ENCODE measurements around the gene SLC7A5. TPM values are rescaled to one million over a fixed set of nuclear protein-coding genes. Genes with fewer than 3 reads are reported as not detected.
"Not testable (repeated sequence)": the region's sequence is repeated elsewhere in the genome, so short reads cannot be mapped to it uniquely, and the experiment has no call there.

The SLC7A5 gene
- total and polyA plus RNA-seq, 4 donors = 1.8 to 14.5 (median 4.4) TPM

- Histone ChIP-seq H3K36me3 (ENCODE audit: control insufficient read depth in 1 of 2, insufficient read depth in 2 of 2, low read length in 1 of 2) (no peaks in the 10 kb centered on the region), H3K4me3 (ENCODE audit: low read length in 2 of 2) (no peak overlapping the region), H3K27ac (ENCODE audit: low read depth in 1 of 2, low read length in 2 of 2) (no peak overlapping the region), H3K9me3 (ENCODE audit: control insufficient read depth, low read length) (no peaks in the 10 kb centered on the region), H3K4me1 (ENCODE audit: control insufficient read depth in 1 of 2, insufficient read depth in 2 of 2, low read length in 2 of 2) (no peaks in the 10 kb centered on the region), H3K27me3 (ENCODE audit: control insufficient read depth in 1 of 2, insufficient read depth in 2 of 2, low read length in 1 of 2) (no peaks in the 10 kb centered on the region)
- intact Hi-C loops (cut with DNase I) = loop anchor here in 1 of 2 donors (5.0 kb wide), 1 partner anchor 45 kb away; no protein-coding TSS in a partner anchor
- DNase-seq (no peak), ATAC-seq (ENCODE audit: low FRiP score) (no peak)
- WGBS, 2 donors = 89 to 92% methylated on average over 7 of the region's 7 CpGs
These were observed 77.1 kb downstream of the SLC7A5 start for GRCh38 chr16:87792205-87792565.

DNA sequence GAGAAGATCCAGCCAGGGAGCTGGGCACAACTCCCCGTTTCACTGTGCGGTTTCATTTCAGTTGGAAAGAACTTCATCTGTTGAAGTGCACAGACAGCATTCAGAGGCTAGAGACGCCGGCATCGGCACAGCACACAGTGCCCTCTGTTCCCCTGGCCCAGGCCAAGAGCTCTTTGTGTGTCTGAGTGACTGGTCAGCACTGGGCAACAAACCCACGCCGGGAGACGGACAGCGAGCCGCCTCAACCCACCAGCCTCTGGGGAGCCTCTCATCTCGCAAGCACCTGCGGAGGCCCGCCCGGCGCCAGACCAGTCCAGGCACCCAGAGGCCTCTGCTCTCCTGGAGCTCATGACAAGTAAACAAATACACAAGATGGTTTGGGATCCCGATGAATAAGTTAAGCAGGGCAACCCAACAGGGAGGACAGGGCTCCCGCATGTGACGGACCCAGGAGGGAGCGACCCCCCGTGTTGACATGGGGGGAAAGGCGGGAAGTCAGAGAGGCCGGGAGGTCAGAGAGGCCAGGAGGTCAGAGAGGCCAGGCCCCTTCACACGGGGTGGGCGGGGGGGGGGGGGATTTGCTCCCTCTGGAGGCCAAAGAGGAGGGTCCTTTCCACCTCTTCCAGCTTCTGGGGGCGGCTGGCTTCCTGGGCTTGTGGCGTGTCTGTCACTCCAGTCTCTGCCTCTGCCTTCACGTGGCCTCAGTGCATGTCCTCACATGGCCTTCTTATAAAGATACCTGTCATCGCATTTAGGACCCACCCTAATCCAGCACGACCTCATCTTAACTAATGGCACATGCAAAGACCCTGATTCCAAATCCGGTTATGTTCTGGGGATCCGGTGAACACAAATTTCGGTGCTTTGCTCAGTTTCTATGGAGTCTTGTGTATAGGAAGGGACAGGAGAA lies 77.8 kb downstream of the SLC7A5 start:
- H3K4me3 ChIP-seq (ENCODE audit: low read length in 2 of 2) = no peak overlapping the region
- DNase-seq (peak in 1 of 2 donors; percentile 76), ATAC-seq (ENCODE audit: low FRiP score) (no peak)
- intact Hi-C loops (cut with DNase I) = loop anchor here in 1 of 2 donors (5.0 kb wide), 1 partner anchor 46 kb away; no protein-coding TSS in a partner anchor
- H3K27ac ChIP-seq (ENCODE audit: low read depth in 1 of 2, low read length in 2 of 2) = no peak overlapping the region
- H3K36me3 ChIP-seq (ENCODE audit: control insufficient read depth in 1 of 2, insufficient read depth in 2 of 2, low read length in 1 of 2) = no peaks in the 10 kb centered on the region
- H3K4me1 ChIP-seq (ENCODE audit: control insufficient read depth in 1 of 2, insufficient read depth in 2 of 2, low read length in 2 of 2) = no peaks in the 10 kb centered on the region
- no peaks in the 10 kb centered on the region for H3K9me3 ChIP-seq (ENCODE audit: control insufficient read depth, low read length)
- WGBS, 2 donors = 71% methylated on average over 30 to 32 of the region's 32 CpGs
- H3K27me3 ChIP-seq (ENCODE audit: control insufficient read depth in 1 of 2, insufficient read depth in 2 of 2, low read length in 1 of 2) = no peaks in the 10 kb centered on the region

DNA sequence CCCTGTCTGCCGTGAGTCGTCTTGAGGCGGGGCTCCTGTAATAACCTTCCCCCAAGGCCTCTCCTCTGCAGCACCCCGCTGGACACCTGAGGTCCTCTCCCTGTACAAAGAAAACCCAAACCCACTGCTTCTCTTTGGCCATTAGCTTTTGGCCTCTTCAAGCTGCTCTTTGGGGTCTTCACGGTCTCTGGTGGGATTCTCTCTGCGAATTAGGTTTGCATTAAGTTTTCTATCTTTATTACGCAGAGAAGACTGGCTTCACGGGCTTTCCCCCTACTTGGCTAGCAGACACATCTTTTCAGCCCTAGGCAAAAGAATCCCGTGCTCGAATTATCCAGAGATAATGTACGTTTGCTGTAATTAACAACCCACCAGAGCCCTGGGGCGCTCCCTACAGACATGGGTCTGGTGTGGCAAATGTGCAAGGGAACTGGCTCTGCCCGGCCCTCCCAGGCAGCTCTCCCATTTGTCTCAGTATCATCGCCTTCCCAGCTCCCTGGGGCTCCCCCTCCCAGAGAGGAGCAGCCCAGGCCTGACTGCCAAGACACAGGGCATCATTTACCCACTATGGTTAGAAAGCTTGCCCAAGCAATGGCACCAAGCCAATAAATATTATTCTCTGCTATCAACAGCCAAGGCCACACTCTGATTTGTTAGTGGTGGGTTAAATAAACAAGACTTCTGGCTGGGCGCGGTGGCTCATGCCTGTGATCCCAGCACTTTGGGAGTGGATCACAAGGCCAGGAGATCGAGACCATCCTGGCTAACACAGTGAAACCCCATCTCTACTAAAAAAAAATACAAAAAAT lies 78.8 kb downstream of the SLC7A5 start:
- peak; percentile 71 for ATAC-seq (ENCODE audit: low FRiP score)
- Histone ChIP-seq H3K9me3 (ENCODE audit: control insufficient read depth, low read length) (no peaks in the 10 kb centered on the region), H3K27ac (ENCODE audit: low read depth in 1 of 2, low read length in 2 of 2) (no peak overlapping the region), H3K36me3 (ENCODE audit: control insufficient read depth in 1 of 2, insufficient read depth in 2 of 2, low read length in 1 of 2) (no peaks in the 10 kb centered on the region), H3K27me3 (ENCODE audit: control insufficient read depth in 1 of 2, insufficient read depth in 2 of 2, low read length in 1 of 2) (no peaks in the 10 kb centered on the region), H3K4me3 (ENCODE audit: low read length in 2 of 2) (no peak overlapping the region), H3K4me1 (ENCODE audit: control insufficient read depth in 1 of 2, insufficient read depth in 2 of 2, low read length in 2 of 2) (no peaks in the 10 kb centered on the region)
- intact Hi-C loops (cut with DNase I) = loop anchor here in 1 of 2 donors (5.0 kb wide), 1 partner anchor 47 kb away; no protein-coding TSS in a partner anchor
- WGBS, 2 donors = 49 to 57% methylated on average over 17 of the region's 17 CpGs
- no peak for DNase-seq

- Histone ChIP-seq H3K36me3 (ENCODE audit: control insufficient read depth in 1 of 2, insufficient read depth in 2 of 2, low read length in 1 of 2) (no peaks in the 10 kb centered on the region), H3K27ac (ENCODE audit: low read depth in 1 of 2, low read length in 2 of 2) (no peak overlapping the region), H3K9me3 (ENCODE audit: control insufficient read depth, low read length) (no peaks in the 10 kb centered on the region), H3K4me1 (ENCODE audit: control insufficient read depth in 1 of 2, insufficient read depth in 2 of 2, low read length in 2 of 2) (no peaks in the 10 kb centered on the region), H3K4me3 (ENCODE audit: low read length in 2 of 2) (no peak overlapping the region), H3K27me3 (ENCODE audit: control insufficient read depth in 1 of 2, insufficient read depth in 2 of 2, low read length in 1 of 2) (no peaks in the 10 kb centered on the region)
- intact Hi-C loops (cut with DNase I) = loop anchor here in 1 of 2 donors (5.0 kb wide), 1 partner anchor 48 kb away; no protein-coding TSS in a partner anchor
- no peak for ATAC-seq (ENCODE audit: low FRiP score)
- 59 to 63% methylated on average over 20 of the region's 20 CpGs for WGBS, 2 donors
- no peak for DNase-seq
These were observed 79.6 kb downstream of the SLC7A5 start for GRCh38 chr16:87789437-87790291.

DNA sequence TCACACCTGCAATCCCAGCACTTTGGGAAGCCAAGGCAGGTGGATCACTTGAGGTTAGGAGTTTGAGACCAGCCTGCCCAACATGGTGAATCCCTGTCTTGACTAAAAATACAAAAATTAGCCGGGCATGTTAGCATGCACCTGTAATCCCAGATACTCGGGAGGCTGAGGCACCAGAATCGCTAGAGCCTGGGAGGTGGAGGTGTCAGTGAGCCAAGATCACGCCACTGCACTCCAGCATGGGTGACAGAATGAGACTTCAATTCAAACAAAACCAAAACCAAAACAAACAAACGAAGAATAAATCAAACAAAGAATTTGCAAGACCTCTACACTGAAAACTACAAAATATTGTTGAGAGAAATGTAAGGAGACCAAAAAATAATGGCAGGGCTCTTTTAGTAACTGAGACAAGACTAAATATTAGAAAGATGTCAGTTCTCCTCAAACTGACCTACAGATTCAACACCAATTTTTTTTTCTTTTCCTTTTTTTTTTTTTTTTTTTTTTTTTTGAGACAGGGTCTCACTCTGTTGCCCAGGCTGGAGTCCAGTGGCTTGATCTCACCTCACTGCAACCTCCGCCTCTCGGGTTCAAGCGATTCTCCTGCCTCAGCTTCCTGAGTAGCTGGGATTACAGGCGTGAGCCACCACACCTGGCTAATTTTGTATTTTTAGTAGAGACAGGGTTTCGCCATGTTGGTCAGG lies 80.4 kb downstream of the SLC7A5 start:
- H3K4me3 ChIP-seq (ENCODE audit: low read length in 2 of 2); H3K9me3 ChIP-seq (ENCODE audit: control insufficient read depth, low read length); DNase-seq; H3K36me3 ChIP-seq (ENCODE audit: control insufficient read depth in 1 of 2, insufficient read depth in 2 of 2, low read length in 1 of 2); H3K27me3 ChIP-seq (ENCODE audit: control insufficient read depth in 1 of 2, insufficient read depth in 2 of 2, low read length in 1 of 2); intact Hi-C loops (cut with DNase I); H3K27ac ChIP-seq (ENCODE audit: low read depth in 1 of 2, low read length in 2 of 2); H3K4me1 ChIP-seq (ENCODE audit: control insufficient read depth in 1 of 2, insufficient read depth in 2 of 2, low read length in 2 of 2); ATAC-seq (ENCODE audit: low FRiP score): not testable (repeated sequence)
- WGBS, 2 donors = 92% methylated on average over 10 of the region's 10 CpGs

- H3K27me3 ChIP-seq (ENCODE audit: control insufficient read depth in 1 of 2, insufficient read depth in 2 of 2, low read length in 1 of 2); intact Hi-C loops (cut with DNase I); H3K36me3 ChIP-seq (ENCODE audit: control insufficient read depth in 1 of 2, insufficient read depth in 2 of 2, low read length in 1 of 2); ATAC-seq (ENCODE audit: low FRiP score); H3K27ac ChIP-seq (ENCODE audit: low read depth in 1 of 2, low read length in 2 of 2); H3K4me3 ChIP-seq (ENCODE audit: low read length in 2 of 2); DNase-seq; H3K9me3 ChIP-seq (ENCODE audit: control insufficient read depth, low read length); H3K4me1 ChIP-seq (ENCODE audit: control insufficient read depth in 1 of 2, insufficient read depth in 2 of 2, low read length in 2 of 2): not testable (repeated sequence)
- WGBS, 2 donors = 91 to 94% methylated on average over 2 of the region's 2 CpGs
These were observed 81.7 kb downstream of the SLC7A5 start for GRCh38 chr16:87787451-87788091.

DNA sequence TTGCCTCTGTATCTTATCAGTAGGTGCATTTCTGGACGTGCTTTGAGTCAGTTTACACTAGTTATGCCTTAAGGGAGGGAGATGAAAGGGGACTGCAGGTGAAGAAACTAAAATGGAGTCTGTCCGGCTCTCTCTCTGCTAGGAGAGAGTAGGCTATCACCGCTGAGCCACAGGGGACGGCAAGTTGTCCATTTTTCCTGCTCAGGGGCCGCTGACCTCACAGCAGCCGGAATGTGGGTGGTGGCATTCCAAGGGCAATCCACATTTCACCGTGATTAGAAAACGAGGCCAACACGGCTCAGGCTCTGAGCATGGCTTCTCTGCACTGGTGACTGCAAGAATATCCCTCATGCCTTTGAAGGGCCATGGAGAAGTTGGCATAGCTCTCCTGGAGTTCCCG lies 84.5 kb downstream of the SLC7A5 start:
- Histone ChIP-seq H3K27me3 (ENCODE audit: control insufficient read depth in 1 of 2, insufficient read depth in 2 of 2, low read length in 1 of 2) (no peaks in the 10 kb centered on the region), H3K4me3 (ENCODE audit: low read length in 2 of 2) (no peak overlapping the region), H3K9me3 (ENCODE audit: control insufficient read depth, low read length) (no peaks in the 10 kb centered on the region), H3K27ac (ENCODE audit: low read depth in 1 of 2, low read length in 2 of 2) (no peak overlapping the region), H3K4me1 (ENCODE audit: control insufficient read depth in 1 of 2, insufficient read depth in 2 of 2, low read length in 2 of 2) (no peaks in the 10 kb centered on the region), H3K36me3 (ENCODE audit: control insufficient read depth in 1 of 2, insufficient read depth in 2 of 2, low read length in 1 of 2) (no peaks in the 10 kb centered on the region)
- no peak for ATAC-seq (ENCODE audit: low FRiP score)
- intact Hi-C loops (cut with DNase I) = no loop called here
- DNase-seq = no peak
- 29 to 30% methylated on average over 10 of the region's 10 CpGs for WGBS, 2 donors

Measured in aorta (tissue), 5 donors.